HG03108 (cell line): ENCODE measurements around the gene KRTAP4-8.
"Not testable (repeated sequence)": the region's sequence is repeated elsewhere in the genome, so short reads cannot be mapped to it uniquely, and the experiment has no call there.

ENCODE experiments used
- ATAC-seq: cut with Tn5 transposase; IDR thresholded peaks from one replicate; pipeline ENCODE4 v1.9.1; 2021; ENCODE audit warnings: moderate library complexity; ENCODE audit not compliant: unreplicated experiment

Gene KRTAP4-8

GRCh38 chr17:41098042-41098441, at the start of gene KRTAP4-8:
Gene KRTAP4-8, minus strand, starts transcription at chr17:41098142. Its CDS starts 58 bp downstream, at chr17:41098084.
- no peak for ATAC-seq

DNA sequence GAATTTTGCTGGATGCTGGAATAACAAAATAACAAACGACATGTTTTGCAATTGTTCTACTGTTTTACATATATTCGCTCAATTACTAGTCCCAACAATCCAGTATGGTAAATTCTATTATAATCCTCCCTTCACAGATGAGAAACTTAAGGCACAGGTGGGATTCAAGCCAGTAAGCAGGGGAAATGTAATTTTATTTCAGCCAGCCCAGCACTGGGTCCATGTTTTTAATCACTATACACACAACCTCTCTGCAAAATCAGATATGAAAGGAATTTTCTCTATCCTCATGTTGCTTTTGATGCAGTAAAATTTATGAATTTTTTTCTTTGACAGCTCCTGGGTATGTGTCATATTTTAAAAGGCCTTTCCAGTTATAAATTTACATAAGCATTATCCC, 47.3 kb upstream of the KRTAP4-8 start:
- ATAC-seq = no peak

DNA sequence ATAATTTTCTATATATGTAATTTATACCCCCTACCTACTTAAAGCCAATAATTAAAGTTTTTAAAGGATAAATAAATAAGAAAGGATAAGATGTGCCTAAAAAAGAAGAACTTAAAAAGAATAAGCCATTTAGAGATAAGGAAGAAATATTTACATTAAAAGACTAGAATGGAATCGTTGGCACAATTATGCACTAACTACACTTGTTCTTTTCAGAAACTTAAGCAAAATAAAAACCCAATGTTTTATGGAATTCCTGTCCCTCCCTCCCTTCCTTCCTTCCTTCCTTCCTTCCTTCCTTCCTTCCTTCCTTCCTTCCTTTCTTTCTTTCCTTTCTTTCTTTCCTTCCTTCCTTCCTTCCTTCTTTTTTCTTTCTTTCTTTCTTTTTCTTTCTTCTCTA, 46.9 kb upstream of the KRTAP4-8 start:
- ATAC-seq = no peak

GRCh38 chr17:41141361-41141760, 43.4 kb upstream of the KRTAP4-8 start:
- ATAC-seq = no peak

DNA sequence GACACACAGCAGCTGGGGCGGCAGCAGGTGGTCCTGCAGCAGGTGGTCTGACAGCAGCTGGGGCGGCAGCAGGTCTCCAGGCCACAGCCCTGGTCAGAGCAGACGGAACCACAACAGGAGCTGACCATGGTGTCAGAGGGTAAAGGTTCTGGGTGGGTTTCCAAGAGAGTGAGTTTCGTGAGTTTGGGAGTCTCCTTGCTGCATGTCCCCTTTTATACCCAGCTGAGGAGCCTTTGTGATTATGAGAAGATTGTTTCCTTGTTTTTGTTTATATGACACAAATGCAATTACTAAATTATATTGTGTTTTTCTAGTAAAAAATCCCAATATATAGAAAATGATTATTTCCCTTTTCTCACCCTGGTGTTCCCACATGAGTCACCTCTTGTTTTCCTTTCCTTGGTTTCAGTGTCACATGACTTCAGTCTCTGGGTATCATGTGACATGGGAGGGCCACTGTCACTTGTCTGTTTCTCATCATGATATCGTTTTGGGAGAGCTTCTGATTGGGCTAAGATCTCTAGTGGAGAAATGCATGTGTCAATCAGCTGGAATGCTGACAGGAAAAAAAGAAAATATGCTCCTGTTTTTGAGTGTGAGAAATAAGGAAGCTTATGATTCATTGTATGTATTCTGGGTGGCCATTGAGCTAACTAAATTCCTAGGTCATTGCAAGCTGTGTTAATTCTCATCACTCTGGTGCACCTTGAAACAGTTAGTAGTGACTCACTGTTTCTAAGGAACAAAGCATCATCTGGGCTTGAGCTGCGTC, 42.6 kb upstream of the KRTAP4-8 start, which contains the start of gene KRTAP4-6:
KRTAP4-6 (minus strand) TSS at position 185 of the 772 bp plus-strand sequence; CDS start at position 128, 57 bp downstream.
- no peak for ATAC-seq

GRCh38 chr17:41139865-41140264, 41.9 kb upstream of the KRTAP4-8 start:
- ATAC-seq = not testable (repeated sequence)

DNA sequence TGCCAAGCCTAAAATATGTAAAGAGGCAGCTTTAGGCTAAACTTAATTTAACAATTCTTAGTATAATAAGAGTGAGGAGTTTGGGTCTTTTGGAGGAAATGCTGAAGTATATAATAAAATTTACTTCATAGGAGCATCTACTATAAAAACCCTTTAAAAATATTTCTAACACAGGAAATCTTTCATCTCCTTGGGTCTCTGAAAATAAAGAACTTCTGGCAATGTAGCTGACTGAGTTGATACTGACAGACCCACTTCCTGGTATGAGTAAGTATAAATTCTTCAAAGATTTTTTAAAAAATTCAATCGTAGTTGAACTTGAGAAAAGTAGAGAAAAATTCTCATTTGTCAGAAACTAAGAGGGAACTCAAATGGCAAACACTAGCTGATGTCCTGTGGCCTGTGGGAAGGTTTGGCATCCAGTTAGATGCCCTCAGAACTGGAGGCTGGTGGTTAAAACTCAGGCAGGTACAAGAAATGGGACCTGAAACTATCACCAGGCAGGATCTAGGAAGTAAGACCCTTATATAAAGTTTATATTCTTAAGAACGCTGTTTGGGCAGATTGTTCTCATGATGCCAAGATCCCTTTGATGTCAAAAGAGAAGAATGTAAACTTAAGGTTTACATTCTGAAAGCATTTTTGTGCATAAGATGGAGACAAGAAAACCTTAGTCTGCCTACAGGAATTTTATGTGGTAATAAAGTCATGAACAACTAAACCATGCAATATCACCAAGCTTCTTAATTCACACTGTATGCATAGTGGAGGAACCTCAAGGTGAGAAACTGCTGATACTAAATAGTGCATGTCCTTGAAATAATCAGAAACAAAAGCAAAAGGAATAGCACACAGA, 36.2 kb upstream of the KRTAP4-8 start:
- no peak for ATAC-seq

DNA sequence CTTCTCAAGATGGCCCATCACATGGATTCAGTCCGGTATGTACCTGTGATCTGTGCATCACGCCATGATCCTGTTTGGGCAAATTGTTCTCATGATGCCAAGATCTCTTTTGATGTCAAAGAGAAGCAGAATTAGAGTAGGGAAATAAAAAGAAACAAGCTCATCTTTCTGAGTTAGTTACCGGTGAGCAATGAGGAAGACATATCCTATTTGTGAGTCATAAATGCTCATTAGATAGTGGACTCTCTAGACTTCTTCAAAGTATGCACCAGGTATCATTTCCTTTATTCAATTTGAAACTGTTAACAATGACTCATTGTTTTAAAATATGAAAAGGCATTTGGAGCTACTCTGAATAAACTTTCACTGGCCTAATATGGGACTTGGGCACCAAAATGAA, 34.0 kb upstream of the KRTAP4-8 start:
- no peak for ATAC-seq

GRCh38 chr17:41127371-41127770, 29.4 kb upstream of the KRTAP4-8 start:
- no peak for ATAC-seq

DNA sequence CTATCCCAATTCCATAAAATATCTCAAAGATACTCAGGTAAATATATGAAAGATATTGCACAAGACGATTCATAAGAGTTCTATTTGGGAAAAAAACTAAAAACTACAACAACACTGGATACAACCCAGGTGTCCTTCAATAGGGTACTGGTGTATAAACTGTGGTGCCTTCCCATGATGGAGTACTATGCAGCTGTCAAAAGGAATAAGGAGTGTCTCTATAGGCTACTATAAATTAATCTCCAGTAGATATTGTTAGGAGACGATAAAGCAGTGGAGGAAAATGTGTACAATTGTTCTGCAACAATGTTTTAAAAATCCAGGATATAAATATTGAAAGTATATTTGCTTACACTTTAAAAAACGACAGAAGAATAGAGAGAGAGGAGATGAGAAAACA, 28.5 kb upstream of the KRTAP4-8 start:
- no peak for ATAC-seq

- ATAC-seq = no peak
Measured at GRCh38 chr17:41125064-41125463, 27.1 kb upstream of the KRTAP4-8 start.

GRCh38 chr17:41123991-41124371, 26.0 kb upstream of the KRTAP4-8 start, which contains the start of gene KRTAP4-12:
Gene KRTAP4-12, minus strand, starts transcription at chr17:41124182. Its CDS starts 60 bp downstream, at chr17:41124122.
- not testable (repeated sequence) for ATAC-seq

- ATAC-seq = not testable (repeated sequence)
Measured at GRCh38 chr17:41123292-41123990, 25.5 kb upstream of the KRTAP4-8 start.

DNA sequence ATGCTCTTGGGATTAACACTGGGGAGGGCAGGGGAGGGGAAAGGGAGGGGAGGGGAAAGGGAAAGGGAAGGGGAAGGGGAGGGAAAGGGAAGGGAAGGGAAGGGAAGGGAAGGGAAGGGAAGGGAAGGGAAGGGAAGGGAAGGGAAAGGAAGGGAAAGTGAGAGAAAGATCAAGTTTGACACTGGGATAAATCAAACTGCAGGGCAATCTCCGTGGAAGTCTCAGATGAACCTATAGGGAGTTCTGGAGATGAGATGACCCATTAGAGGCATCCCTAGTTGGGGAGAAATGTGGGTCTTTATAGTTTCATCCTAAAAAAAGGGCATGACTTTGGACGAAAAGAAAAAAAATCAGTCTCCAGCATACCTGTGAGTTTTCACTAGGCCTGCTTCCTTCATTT, 23.8 kb upstream of the KRTAP4-8 start:
- ATAC-seq = no peak

DNA sequence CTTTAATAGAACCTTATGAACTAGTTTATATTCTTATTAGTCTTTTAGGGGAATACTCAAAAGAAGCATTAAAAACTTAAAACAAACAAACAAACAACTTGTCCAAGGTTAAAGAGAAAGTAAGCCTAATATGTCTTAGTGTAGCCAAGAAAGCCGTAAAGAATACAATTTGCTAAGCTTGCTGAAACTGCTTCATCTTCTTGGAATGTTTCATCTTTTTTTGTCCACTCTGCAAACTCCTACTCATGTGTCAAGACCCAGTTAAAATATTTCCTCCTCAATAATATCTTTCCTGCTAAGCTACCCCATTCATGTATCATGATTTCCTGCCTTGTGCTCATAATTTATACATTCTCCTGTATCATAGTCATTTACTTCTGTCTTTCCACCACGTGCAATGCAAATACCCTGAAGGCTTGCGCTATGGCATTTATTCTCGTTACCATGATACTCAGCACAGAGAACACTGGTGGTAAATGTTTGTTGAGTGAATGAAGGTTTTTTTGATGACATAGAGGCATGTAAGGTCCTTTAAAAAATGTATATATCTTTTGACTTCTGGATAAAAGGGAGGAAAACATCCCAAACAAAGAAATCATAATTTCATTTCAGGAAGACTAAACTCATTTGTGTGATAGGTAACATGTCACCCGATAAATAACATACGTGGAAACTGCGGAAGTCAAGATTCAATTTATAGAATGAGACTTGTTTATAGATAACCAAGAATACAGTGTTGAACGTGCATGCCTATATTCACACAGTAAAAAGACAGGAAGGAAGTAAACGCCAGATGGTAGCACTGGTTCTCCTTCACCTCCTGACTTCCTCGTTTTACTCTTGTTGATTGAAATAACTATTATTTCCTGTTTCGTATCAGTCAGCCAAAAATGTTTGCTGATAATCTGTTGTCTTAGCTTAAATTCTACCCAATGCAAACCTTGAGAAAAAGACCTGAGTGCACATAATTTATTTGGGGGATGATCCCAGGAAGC, 22.1 kb upstream of the KRTAP4-8 start:
- ATAC-seq = not testable (repeated sequence)

- no peak for ATAC-seq
Measured at GRCh38 chr17:41118721-41119120, 20.8 kb upstream of the KRTAP4-8 start.

GRCh38 chr17:41117846-41118386, 20.0 kb upstream of the KRTAP4-8 start, which contains the start of gene KRTAP4-11:
Gene KRTAP4-11, minus strand, starts transcription at chr17:41118373. Its CDS starts 58 bp downstream, at chr17:41118315.
- not testable (repeated sequence) for ATAC-seq

DNA sequence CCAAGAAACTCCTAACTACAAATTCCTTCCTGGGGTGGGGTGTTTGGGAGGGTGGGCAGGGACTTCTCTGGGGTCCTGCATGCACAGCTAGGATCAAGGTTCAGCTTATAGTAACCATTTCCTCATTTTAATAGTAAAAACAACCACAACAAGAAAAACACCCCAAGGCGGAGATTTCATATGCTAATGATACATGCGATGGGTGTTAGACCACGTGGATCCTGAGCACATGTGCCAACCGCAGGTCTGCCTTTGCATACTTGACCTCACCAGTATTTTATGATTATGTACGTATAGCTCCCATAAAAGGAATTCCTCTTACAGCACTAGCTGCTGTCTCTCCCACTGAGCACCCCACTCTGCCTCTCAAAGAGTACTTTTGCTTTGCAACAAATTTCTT, 18.4 kb upstream of the KRTAP4-8 start:
- no peak for ATAC-seq

GRCh38 chr17:41111151-41111885, 13.4 kb upstream of the KRTAP4-8 start:
- no peak for ATAC-seq
